SK-MEL-5 (cell line): ENCODE data around the gene SRMS. TPM values are rescaled to one million over a fixed set of nuclear protein-coding genes. Genes with fewer than 3 reads are reported as not detected.

Experiments
- DNase-seq: peaks from one replicate; pipeline ENCODE4 v3.0.0-alpha.2; 2016; ENCODE audit warnings: low read depth, low spot score
- in situ Hi-C: cut with HindIII; loops from 2 replicates; pipeline ENCODE4 v1.10.0; 2016; ENCODE audit warnings: low sequenced_read_pairs, high pct_unique_total_duplicates, low pct_unique_long_range_greater_than_20kb
- polyA plus RNA-seq, 2 experiments: library from polyadenylated mRNA; depleted of rRNA; stranded (reverse); fragments of >200 nt; gene quantifications; 2 replicates each; pipeline ENCODE4 v1.2.3, GENCODE V29; 2015
- total RNA-seq: library from RNA; depleted of rRNA; stranded (reverse); fragments of >200 nt; shearing (Covaris generic); gene quantifications from 2 replicates; pipeline ENCODE4 v1.2.3, GENCODE V29; 2014; rRNA removed

The SRMS gene
- not detected in 2 replicates for total RNA-seq
- polyA plus RNA-seq (2015; cell fraction: cytosol; rRNA removed) = not detected in 2 replicates
- polyA plus RNA-seq (2015; cell fraction: nucleus; rRNA removed) = not detected in 2 replicates

GRCh38 chr20:63547725-63548480 lies at the start of gene SRMS:
SRMS (minus strand) TSS chr20:63547749; CDS start chr20:63547463, 286 bp downstream.
- peak; percentile 29 for DNase-seq
- in situ Hi-C loops = no loop called here

- no peak for DNase-seq
- in situ Hi-C loops = no loop called here
Measured at GRCh38 chr20:63596423-63596822, 48.9 kb upstream of the SRMS start.

- DNase-seq = no peak
- in situ Hi-C loops = no loop called here
Measured at GRCh38 chr20:63595416-63596127, 48.0 kb upstream of the SRMS start.

- DNase-seq = no peak
- in situ Hi-C loops = no loop called here
Measured at GRCh38 chr20:63594043-63594561, 46.6 kb upstream of the SRMS start.

GRCh38 chr20:63592661-63593060 lies 45.1 kb upstream of the SRMS start:
- DNase-seq = no peak
- in situ Hi-C loops = no loop called here

GRCh38 chr20:63591786-63592355 lies 44.3 kb upstream of the SRMS start:
- no peak for DNase-seq
- in situ Hi-C loops = no loop called here

- DNase-seq = no peak
- in situ Hi-C loops = no loop called here
Measured at GRCh38 chr20:63591147-63591533, 43.6 kb upstream of the SRMS start.

- DNase-seq = no peak
- in situ Hi-C loops = no loop called here
Measured at GRCh38 chr20:63590218-63591146, 42.9 kb upstream of the SRMS start.

GRCh38 chr20:63589261-63590217 lies 42.0 kb upstream of the SRMS start:
- in situ Hi-C loops = no loop called here
- no peak for DNase-seq

- DNase-seq = no peak
- in situ Hi-C loops = no loop called here
Measured at GRCh38 chr20:63588641-63589041, 41.1 kb upstream of the SRMS start.

- in situ Hi-C loops = no loop called here
Measured at GRCh38 chr20:63587776-63588591, 40.4 kb upstream of the SRMS start.

GRCh38 chr20:63587256-63587655 lies 39.7 kb upstream of the SRMS start:
- DNase-seq = no peak
- in situ Hi-C loops = no loop called here

More at GRCh38 chr20:63587776-63588591, 40.4 kb upstream of the SRMS start:
- no peak for DNase-seq

- no peak for DNase-seq
Measured at GRCh38 chr20:63586797-63587196, 39.2 kb upstream of the SRMS start.

GRCh38 chr20:63585616-63586565 lies 38.3 kb upstream of the SRMS start:
- no peak for DNase-seq
- in situ Hi-C loops = no loop called here

More at GRCh38 chr20:63586797-63587196, 39.2 kb upstream of the SRMS start:
- in situ Hi-C loops = no loop called here
